HepG2 (cell line): Measurements from ENCODE around the gene HS6ST1. TPM values are rescaled to one million over a fixed set of nuclear protein-coding genes. Genes with fewer than 3 reads are reported as not detected.

Experiments used
- ARNT ChIP-seq: fragments of 450-650 bp; IDR thresholded peaks from 2 replicates; pipeline ENCODE4 v1.6.1; 2017
- CBFB ChIP-seq: sonication (generic); formaldehyde crosslinking; IDR thresholded peaks from 2 replicates; pipeline ENCODE4 v1.4.0; 2020; ENCODE audit warnings: missing genetic modification reagents
- CC2D1A ChIP-seq: sonication (generic); formaldehyde crosslinking; IDR thresholded peaks from 2 replicates; pipeline ENCODE4 v1.8.1; 2023; ENCODE audit warnings: mild to moderate bottlenecking, missing genetic modification reagents
- CCAR2 ChIP-seq: fragments of 200-400 bp; formaldehyde crosslinking; optimal IDR thresholded peaks from 2 replicates; pipeline ENCODE3; 2018; ENCODE audit warnings: low read depth, mild to moderate bottlenecking, low read length, moderate library complexity
- CHCHD3 ChIP-seq: sonication (generic); formaldehyde crosslinking; IDR thresholded peaks from 2 replicates; pipeline ENCODE4 v1.8.0; 2022; ENCODE audit warnings: mild to moderate bottlenecking, missing genetic modification reagents, moderate library complexity
- CHD4 ChIP-seq: fragments of 200-600 bp; sonication (generic); IDR thresholded peaks from 2 replicates; pipeline ENCODE4 v1.7.0; 2017; ENCODE audit warnings: mild to moderate bottlenecking, low read length, borderline replicate concordance
- GTF3A ChIP-seq: sonication (generic); formaldehyde crosslinking; conservative IDR thresholded peaks from 2 replicates; pipeline ENCODE4 v1.4.0; 2020; ENCODE audit warnings: mild to moderate bottlenecking, missing genetic modification reagents
- HIVEP1 ChIP-seq: sonication (generic); formaldehyde crosslinking; IDR thresholded peaks from 2 replicates; pipeline ENCODE4 v1.4.0; 2020; ENCODE audit warnings: mild to moderate bottlenecking, missing genetic modification reagents
- KDM4B ChIP-seq: sonication (generic); formaldehyde crosslinking; IDR thresholded peaks from 2 replicates; pipeline ENCODE4 v1.4.0; 2020; ENCODE audit warnings: missing genetic modification reagents
- KDM5B ChIP-seq: sonication (generic); formaldehyde crosslinking; IDR thresholded peaks from 2 replicates; pipeline ENCODE4 v1.4.0; 2020; ENCODE audit warnings: missing genetic modification reagents, mild to moderate bottlenecking, borderline replicate concordance
- MYNN ChIP-seq: sonication (generic); formaldehyde crosslinking; IDR thresholded peaks from 2 replicates; pipeline ENCODE4 v1.4.0; 2020; ENCODE audit warnings: mild to moderate bottlenecking, low read depth, missing genetic modification reagents
- SMYD3 ChIP-seq: sonication (generic); formaldehyde crosslinking; IDR thresholded peaks from 2 replicates; pipeline ENCODE4 v1.8.1; 2023; ENCODE audit warnings: mild to moderate bottlenecking, missing genetic modification reagents
- SOX13 ChIP-seq, 3 experiments: fragments of 450-650 bp in 1 of 3; sonication (generic) in 1 of 3; formaldehyde crosslinking in 1 of 3; IDR thresholded peaks in 2 of 3; conservative IDR thresholded peaks in 1 of 3; 2 replicates each; pipeline versions ENCODE4 v1.5.0 to v1.6.1; 2016 to 2020; ENCODE audit warnings: antibody characterized with exemption in 1 of 3, mild to moderate bottlenecking in 1 of 3, missing compliant biosample characterization in 1 of 3, missing genetic modification reagents in 1 of 3, moderate library complexity in 1 of 3
- SP1 ChIP-seq, 2 experiments: fragments of 450-650 bp in 1 of 2; sonication (generic) in 1 of 2; formaldehyde crosslinking in 1 of 2; IDR thresholded peaks; 2 replicates each; pipeline versions ENCODE4 v1.4.0 to v1.6.1; 2016 to 2020; ENCODE audit warnings: missing genetic modification reagents in 1 of 2
- TOPORS ChIP-seq: sonication (generic); formaldehyde crosslinking; IDR thresholded peaks from 2 replicates; pipeline ENCODE4 v1.8.0; 2023; ENCODE audit warnings: mild to moderate bottlenecking, missing genetic modification reagents
- ZC3H4 ChIP-seq: sonication (generic); formaldehyde crosslinking; IDR thresholded peaks from 2 replicates; pipeline ENCODE4 v1.4.0; 2020; ENCODE audit warnings: missing genetic modification reagents, borderline replicate concordance
- ZFP41 ChIP-seq: sonication (generic); formaldehyde crosslinking; IDR thresholded peaks from 2 replicates; pipeline ENCODE4 v1.4.0; 2020; ENCODE audit warnings: mild to moderate bottlenecking, missing genetic modification reagents, borderline replicate concordance
- ZNF124 ChIP-seq: sonication (generic); formaldehyde crosslinking; IDR thresholded peaks from 2 replicates; pipeline ENCODE4 v1.4.0; 2020; ENCODE audit warnings: missing genetic modification reagents
- ZNF256 ChIP-seq: sonication (generic); formaldehyde crosslinking; conservative IDR thresholded peaks from 2 replicates; pipeline ENCODE4 v1.4.0; 2020; ENCODE audit warnings: missing genetic modification reagents
- ZNF674 ChIP-seq: sonication (generic); formaldehyde crosslinking; IDR thresholded peaks from 2 replicates; pipeline ENCODE4 v1.5.0; 2020; ENCODE audit warnings: low read depth, mild to moderate bottlenecking, missing genetic modification reagents
- ZNF749 ChIP-seq: sonication (generic); formaldehyde crosslinking; IDR thresholded peaks from 2 replicates; pipeline ENCODE4 v1.8.0; 2022; ENCODE audit warnings: mild to moderate bottlenecking, missing genetic modification reagents, moderate library complexity, borderline replicate concordance
- polyA plus RNA-seq, 8 experiments: library from polyadenylated mRNA; depleted of rRNA in 3 of 8; stranded (reverse) in 7 of 8; unstranded in 1 of 8; fragments of >200 nt; fragmentation: Illumina TruSeq in 4 of 8; extraction: Trizol in 4 of 8; gene quantifications; 2 replicates each; pipeline versions ENCODE4 v1.2.1 to v1.2.3, GENCODE V29; 2011 to 2016; ENCODE audit warnings: low read depth in 4 of 8, missing spikeins in 1 of 8, mixed read lengths in 1 of 8; ENCODE audit not compliant: insufficient read depth in 1 of 8
- total RNA-seq, 5 experiments: library from RNA; depleted of rRNA; stranded (reverse); fragments of >200 nt; fragmentation: Illumina TruSeq; extraction: Trizol; gene quantifications; 2 replicates each; pipeline ENCODE4 v1.2.3, GENCODE V29; 2016; ENCODE audit warnings: low read depth in 1 of 5
- TF ChIP-seq, protein P1 (sequence below): sonication (generic); formaldehyde crosslinking; IDR thresholded peaks from 2 replicates; pipeline ENCODE4 v1.4.0; 2020; ENCODE audit warnings: missing genetic modification reagents
- TF ChIP-seq, protein P2 (sequence below): IDR thresholded peaks from 2 replicates; pipeline ENCODE4 v1.6.1; 2016; ENCODE audit warnings: control low read depth

HS6ST1 gene
- total and polyA plus RNA-seq, 2 of the 13 experiments (the other 11 are each of a cell fraction or from before 2014, with no cell fraction given) = 34.5 to 84.6 TPM

DNA sequence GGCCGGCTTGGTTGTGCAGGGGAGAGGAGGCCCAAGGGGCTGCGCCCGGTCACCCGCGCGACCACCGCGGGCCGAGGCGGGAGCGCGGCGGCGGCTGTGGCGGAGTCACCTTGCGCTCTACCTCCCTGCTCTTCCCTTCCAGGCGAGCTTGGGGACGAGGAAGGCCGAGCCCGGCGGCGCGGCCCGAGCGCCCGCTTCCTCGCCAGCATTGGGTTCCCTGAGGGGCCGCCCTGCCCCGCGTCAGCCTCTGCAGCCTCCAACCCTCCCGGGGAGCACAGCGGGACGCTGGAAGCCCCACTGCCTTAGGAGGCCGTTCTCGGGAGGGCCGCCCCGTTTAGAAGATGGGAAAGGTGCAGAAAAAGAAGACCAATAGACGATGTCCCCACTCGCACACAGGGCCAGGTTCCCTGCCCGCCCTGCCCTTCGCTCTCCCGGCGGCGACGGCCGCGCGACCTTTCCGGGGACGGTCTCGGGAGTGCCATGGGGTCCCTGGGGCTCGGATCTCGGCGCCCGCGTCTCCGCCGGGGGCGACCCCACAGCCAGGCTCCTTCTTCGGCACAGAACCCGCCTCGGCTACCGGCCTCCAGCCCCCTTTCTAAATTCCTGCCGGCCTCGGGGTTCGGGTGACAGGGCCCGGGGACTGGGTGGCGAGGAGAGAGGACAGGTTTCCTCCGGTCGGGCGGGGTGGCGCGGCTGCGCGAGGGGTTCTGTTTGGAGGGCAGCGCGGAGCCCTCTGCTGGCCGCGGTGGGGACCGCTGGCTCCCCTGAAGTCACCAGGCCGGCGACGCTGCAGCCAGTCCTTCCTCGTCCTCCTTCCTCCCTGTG lies 85.5 kb downstream of the HS6ST1 start (continued):
- TF ChIP-seq CC2D1A (0 out of 2 replicates have a peak, but pooled peaks have one; percentile 39), ZNF256 (CRISPR knock-in tag) (0 out of 2 replicates have a peak, but pooled peaks have one; percentile 63), CHCHD3 (peak; percentile 69; the same call in 1 of the 2 replicates), ZNF749 (CRISPR knock-in tag) (peak; percentile 77; the same call in 1 of the 2 replicates), SP1 (IDR thresholded peaks at IDR 0.05) (no peak), SP1 (CRISPR knock-in tag; IDR thresholded peaks at IDR 0.05) (0 out of 2 replicates have a peak, but pooled peaks have one; percentile 13), CBFB (CRISPR knock-in tag) (no peak; the same call in none of the 2 replicates), KDM5B (CRISPR knock-in tag) (peak; percentile 90), SOX13 (IDR thresholded peaks at IDR 0.05) (no peak), SOX13 (CRISPR knock-in tag; conservative IDR thresholded peaks at IDR 0.05 in 1 of 2, IDR thresholded peaks at IDR 0.05 in 1 of 2) (peak in 1 of 2 experiments; percentile 47; a peak in 1 of 4 replicates), GTF3A (CRISPR knock-in tag) (no peak), MYNN (CRISPR knock-in tag) (no peak), ZC3H4 (CRISPR knock-in tag) (no peak), SMYD3 (no peak), TOPORS (peak; percentile 84), CHD4 (no peak), KDM4B (peak; percentile 83; the same call in 1 of the 2 replicates), ZNF124 (CRISPR knock-in tag) (peak; percentile 94; the same call in 1 of the 2 replicates), CCAR2 (no peak), ZFP41 (peak; percentile 70; the same call in 1 of the 2 replicates), ARNT (no peak), ZNF674 (0 out of 2 replicates have a peak, but pooled peaks have one; percentile 53), HIVEP1 (CRISPR knock-in tag) (peak; percentile 85)
- TF ChIP-seq, protein P1, sequence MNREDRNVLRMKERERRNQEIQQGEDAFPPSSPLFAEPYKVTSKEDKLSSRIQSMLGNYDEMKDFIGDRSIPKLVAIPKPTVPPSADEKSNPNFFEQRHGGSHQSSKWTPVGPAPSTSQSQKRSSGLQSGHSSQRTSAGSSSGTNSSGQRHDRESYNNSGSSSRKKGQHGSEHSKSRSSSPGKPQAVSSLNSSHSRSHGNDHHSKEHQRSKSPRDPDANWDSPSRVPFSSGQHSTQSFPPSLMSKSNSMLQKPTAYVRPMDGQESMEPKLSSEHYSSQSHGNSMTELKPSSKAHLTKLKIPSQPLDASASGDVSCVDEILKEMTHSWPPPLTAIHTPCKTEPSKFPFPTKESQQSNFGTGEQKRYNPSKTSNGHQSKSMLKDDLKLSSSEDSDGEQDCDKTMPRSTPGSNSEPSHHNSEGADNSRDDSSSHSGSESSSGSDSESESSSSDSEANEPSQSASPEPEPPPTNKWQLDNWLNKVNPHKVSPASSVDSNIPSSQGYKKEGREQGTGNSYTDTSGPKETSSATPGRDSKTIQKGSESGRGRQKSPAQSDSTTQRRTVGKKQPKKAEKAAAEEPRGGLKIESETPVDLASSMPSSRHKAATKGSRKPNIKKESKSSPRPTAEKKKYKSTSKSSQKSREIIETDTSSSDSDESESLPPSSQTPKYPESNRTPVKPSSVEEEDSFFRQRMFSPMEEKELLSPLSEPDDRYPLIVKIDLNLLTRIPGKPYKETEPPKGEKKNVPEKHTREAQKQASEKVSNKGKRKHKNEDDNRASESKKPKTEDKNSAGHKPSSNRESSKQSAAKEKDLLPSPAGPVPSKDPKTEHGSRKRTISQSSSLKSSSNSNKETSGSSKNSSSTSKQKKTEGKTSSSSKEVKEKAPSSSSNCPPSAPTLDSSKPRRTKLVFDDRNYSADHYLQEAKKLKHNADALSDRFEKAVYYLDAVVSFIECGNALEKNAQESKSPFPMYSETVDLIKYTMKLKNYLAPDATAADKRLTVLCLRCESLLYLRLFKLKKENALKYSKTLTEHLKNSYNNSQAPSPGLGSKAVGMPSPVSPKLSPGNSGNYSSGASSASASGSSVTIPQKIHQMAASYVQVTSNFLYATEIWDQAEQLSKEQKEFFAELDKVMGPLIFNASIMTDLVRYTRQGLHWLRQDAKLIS (CRISPR knock-in tag) = peak; percentile 63; the same call in 1 of the 2 replicates
- TF ChIP-seq, protein P2, sequence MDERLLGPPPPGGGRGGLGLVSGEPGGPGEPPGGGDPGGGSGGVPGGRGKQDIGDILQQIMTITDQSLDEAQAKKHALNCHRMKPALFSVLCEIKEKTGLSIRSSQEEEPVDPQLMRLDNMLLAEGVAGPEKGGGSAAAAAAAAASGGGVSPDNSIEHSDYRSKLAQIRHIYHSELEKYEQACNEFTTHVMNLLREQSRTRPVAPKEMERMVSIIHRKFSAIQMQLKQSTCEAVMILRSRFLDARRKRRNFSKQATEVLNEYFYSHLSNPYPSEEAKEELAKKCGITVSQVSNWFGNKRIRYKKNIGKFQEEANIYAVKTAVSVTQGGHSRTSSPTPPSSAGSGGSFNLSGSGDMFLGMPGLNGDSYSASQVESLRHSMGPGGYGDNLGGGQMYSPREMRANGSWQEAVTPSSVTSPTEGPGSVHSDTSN (CRISPR knock-in tag) = peak; percentile 7; the same call in 1 of the 2 replicates
